Activated CD8-positive, alpha-beta memory T cell treated with anti-CD3 and anti-CD28 coated beads for 1 hour (primary cell): Measurements from ENCODE around the gene GIPC2.

Experiments used
- DNase-seq, 2 donors: peaks; one replicate each; pipeline ENCODE4 v3.0.0-alpha.2; 2020; ENCODE audit warnings: low read depth in 1 of 2; ENCODE audit errors: extremely low read depth in 1 of 2

Gene GIPC2

GRCh38 chr1:78141531-78142231 is 95.9 kb downstream of the GIPC2 start:
- DNase-seq, result no peak

- DNase-seq, result no peak
Observed at GRCh38 chr1:78142736-78143135, 97.0 kb downstream of the GIPC2 start.

- DNase-seq, result no peak
Observed at GRCh38 chr1:78143152-78143551, 97.4 kb downstream of the GIPC2 start.

GRCh38 chr1:78143673-78144072 is 97.9 kb downstream of the GIPC2 start:
- DNase-seq, result no peak

- no peak for DNase-seq
Observed at GRCh38 chr1:78145105-78145580, 99.4 kb downstream of the GIPC2 start.

- DNase-seq, result no peak
Observed at GRCh38 chr1:78146205-78146771, 100.5 kb downstream of the GIPC2 start.

- DNase-seq, result no peak
Observed at GRCh38 chr1:78147031-78147430, 101.3 kb downstream of the GIPC2 start.

GRCh38 chr1:78153092-78153736 is 107.4 kb downstream of the GIPC2 start:
- DNase-seq, result no peak

- DNase-seq, result no peak
Observed at GRCh38 chr1:78155121-78155520, 109.4 kb downstream of the GIPC2 start.

GRCh38 chr1:78156805-78157521 is 111.2 kb downstream of the GIPC2 start:
- no peak for DNase-seq

GRCh38 chr1:78165816-78166215 is 120.0 kb downstream of the GIPC2 start:
- DNase-seq, result no peak

GRCh38 chr1:78168306-78168705 is 122.5 kb downstream of the GIPC2 start:
- no peak for DNase-seq

GRCh38 chr1:78170859-78171258 is 125.1 kb downstream of the GIPC2 start:
- DNase-seq, result no peak

- no peak for DNase-seq
Observed at GRCh38 chr1:78171736-78172590, 126.2 kb downstream of the GIPC2 start.

- no peak for DNase-seq
Observed at GRCh38 chr1:78176448-78176847, 130.7 kb downstream of the GIPC2 start.

GRCh38 chr1:78177708-78178270 is 132.0 kb downstream of the GIPC2 start:
- DNase-seq, result no peak

- DNase-seq, result no peak
Observed at GRCh38 chr1:78178816-78179215, 133.1 kb downstream of the GIPC2 start.

- no peak for DNase-seq
Observed at GRCh38 chr1:78184460-78185072, 138.8 kb downstream of the GIPC2 start.
